HepG2 (cell line): ENCODE measurements around the gene FOXK2. TPM values are rescaled to one million over a fixed set of nuclear protein-coding genes. Genes with fewer than 3 reads are reported as not detected.

Experiments
- ATAD3A ChIP-seq: sonication (generic); formaldehyde crosslinking; IDR thresholded peaks from 2 replicates; pipeline ENCODE4 v1.4.0; 2020; ENCODE audit warnings: missing genetic modification reagents
- ATF6 ChIP-seq: sonication (generic); formaldehyde crosslinking; conservative IDR thresholded peaks from 2 replicates; pipeline ENCODE4 v1.4.0; 2020; ENCODE audit warnings: missing genetic modification reagents
- FOXM1 ChIP-seq: sonication (generic); formaldehyde crosslinking; IDR thresholded peaks from 2 replicates; pipeline ENCODE4 v1.5.0; 2020; ENCODE audit warnings: missing genetic modification reagents
- KLF9 ChIP-seq: IDR thresholded peaks from 2 replicates; pipeline ENCODE4 v1.6.1; 2016; ENCODE audit warnings: low read depth
- NCOR1 ChIP-seq: fragments of 200-600 bp; sonication (generic); IDR thresholded peaks from 2 replicates; pipeline ENCODE4 v1.7.0; 2017; ENCODE audit warnings: antibody characterized with exemption, low read length, borderline replicate concordance
- NRL ChIP-seq: sonication (generic); formaldehyde crosslinking; IDR thresholded peaks from 2 replicates; pipeline ENCODE4 v1.5.0; 2020; ENCODE audit warnings: missing genetic modification reagents, mild to moderate bottlenecking, moderate library complexity, borderline replicate concordance
- PHF8 ChIP-seq: sonication (generic); formaldehyde crosslinking; IDR thresholded peaks from 2 replicates; pipeline ENCODE4 v1.5.0; 2020; ENCODE audit warnings: missing genetic modification reagents
- SP140L ChIP-seq: sonication (generic); formaldehyde crosslinking; IDR thresholded peaks from 2 replicates; pipeline ENCODE4 v1.4.0; 2020; ENCODE audit warnings: missing genetic modification reagents, borderline replicate concordance
- THAP8 ChIP-seq: sonication (generic); formaldehyde crosslinking; IDR thresholded peaks from 2 replicates; pipeline ENCODE4 v1.5.1; 2020; ENCODE audit warnings: missing genetic modification reagents, mild to moderate bottlenecking, borderline replicate concordance
- ZC3H13 ChIP-seq: sonication (generic); formaldehyde crosslinking; IDR thresholded peaks from 2 replicates; pipeline ENCODE4 v1.8.1; 2023; ENCODE audit warnings: mild to moderate bottlenecking, missing genetic modification reagents, moderate library complexity
- ZHX2 ChIP-seq, 2 experiments: sonication (generic) in 1 of 2; formaldehyde crosslinking in 1 of 2; IDR thresholded peaks; 2 replicates each; pipeline versions ENCODE4 v1.6.1 to v1.9.0; 2014 to 2022; ENCODE audit warnings: antibody characterized with exemption in 1 of 2, borderline replicate concordance in 1 of 2, inconsistent platforms in 1 of 2, low read depth in 1 of 2, missing genetic modification reagents in 1 of 2
- ZNF326 ChIP-seq: sonication (generic); formaldehyde crosslinking; IDR thresholded peaks from 2 replicates; pipeline ENCODE4 v1.4.0; 2020; ENCODE audit warnings: missing genetic modification reagents, borderline replicate concordance
- ZNF747 ChIP-seq: sonication (generic); formaldehyde crosslinking; IDR thresholded peaks from 2 replicates; pipeline ENCODE4 v1.8.1; 2023; ENCODE audit warnings: missing genetic modification reagents, mild to moderate bottlenecking, borderline replicate concordance
- polyA plus RNA-seq, 8 experiments: library from polyadenylated mRNA; depleted of rRNA in 3 of 8; stranded (reverse) in 7 of 8; unstranded in 1 of 8; fragments of >200 nt; fragmentation: Illumina TruSeq in 4 of 8; extraction: Trizol in 4 of 8; gene quantifications; 2 replicates each; pipeline versions ENCODE4 v1.2.1 to v1.2.3, GENCODE V29; 2011 to 2016; ENCODE audit warnings: low read depth in 4 of 8, missing spikeins in 1 of 8, mixed read lengths in 1 of 8; ENCODE audit not compliant: insufficient read depth in 1 of 8
- total RNA-seq, 5 experiments: library from RNA; depleted of rRNA; stranded (reverse); fragments of >200 nt; fragmentation: Illumina TruSeq; extraction: Trizol; gene quantifications; 2 replicates each; pipeline ENCODE4 v1.2.3, GENCODE V29; 2016; ENCODE audit warnings: low read depth in 1 of 5
- TF ChIP-seq, protein P1 (sequence below): sonication (generic); formaldehyde crosslinking; IDR thresholded peaks from 2 replicates; pipeline ENCODE4 v1.4.0; 2020; ENCODE audit warnings: missing genetic modification reagents
- TF ChIP-seq, protein P2 (sequence below): sonication (generic); formaldehyde crosslinking; IDR thresholded peaks from 2 replicates; pipeline ENCODE4 v1.8.1; 2023; ENCODE audit warnings: mild to moderate bottlenecking, moderate library complexity, missing genetic modification reagents
- TF ChIP-seq, protein P3 (sequence below): sonication (generic); formaldehyde crosslinking; IDR thresholded peaks from 2 replicates; pipeline ENCODE4 v1.4.0; 2020; ENCODE audit warnings: missing genetic modification reagents

Gene FOXK2
- total and polyA plus RNA-seq, 2 of the 13 experiments (the other 11 are each of a cell fraction or from before 2014, with no cell fraction given) = 67.1 to 67.2 TPM

DNA sequence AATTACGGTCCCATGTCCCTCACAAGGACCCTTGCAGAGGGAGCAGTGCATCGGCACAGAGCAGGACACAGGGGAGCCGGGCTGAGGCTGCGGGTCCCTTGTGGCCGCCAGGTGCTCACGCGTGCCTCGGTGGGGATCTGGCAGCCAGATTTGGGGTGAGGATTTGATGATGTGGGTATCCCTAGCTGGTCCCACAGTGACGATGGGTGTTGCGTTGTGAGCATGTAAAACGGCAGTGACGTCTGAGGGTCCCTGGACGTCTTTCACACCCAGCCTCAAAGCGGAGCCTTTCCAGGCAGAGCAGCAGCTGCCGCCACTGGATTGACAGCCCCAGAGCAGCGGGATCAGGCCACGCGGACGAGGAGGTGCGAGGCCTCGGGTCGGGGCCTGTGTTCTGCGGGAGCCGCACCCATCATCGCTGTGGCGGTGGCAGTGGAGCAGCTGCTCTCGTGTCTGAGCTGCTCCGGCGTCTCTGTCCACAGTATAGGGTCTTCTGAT, 74.1 kb downstream of the FOXK2 start (continued):
- TF ChIP-seq NRL (CRISPR knock-in tag) = 0 out of 2 replicates have a peak, but pooled peaks have one; percentile 18
- no peak for TF ChIP-seq FOXM1
- TF ChIP-seq, protein P1, sequence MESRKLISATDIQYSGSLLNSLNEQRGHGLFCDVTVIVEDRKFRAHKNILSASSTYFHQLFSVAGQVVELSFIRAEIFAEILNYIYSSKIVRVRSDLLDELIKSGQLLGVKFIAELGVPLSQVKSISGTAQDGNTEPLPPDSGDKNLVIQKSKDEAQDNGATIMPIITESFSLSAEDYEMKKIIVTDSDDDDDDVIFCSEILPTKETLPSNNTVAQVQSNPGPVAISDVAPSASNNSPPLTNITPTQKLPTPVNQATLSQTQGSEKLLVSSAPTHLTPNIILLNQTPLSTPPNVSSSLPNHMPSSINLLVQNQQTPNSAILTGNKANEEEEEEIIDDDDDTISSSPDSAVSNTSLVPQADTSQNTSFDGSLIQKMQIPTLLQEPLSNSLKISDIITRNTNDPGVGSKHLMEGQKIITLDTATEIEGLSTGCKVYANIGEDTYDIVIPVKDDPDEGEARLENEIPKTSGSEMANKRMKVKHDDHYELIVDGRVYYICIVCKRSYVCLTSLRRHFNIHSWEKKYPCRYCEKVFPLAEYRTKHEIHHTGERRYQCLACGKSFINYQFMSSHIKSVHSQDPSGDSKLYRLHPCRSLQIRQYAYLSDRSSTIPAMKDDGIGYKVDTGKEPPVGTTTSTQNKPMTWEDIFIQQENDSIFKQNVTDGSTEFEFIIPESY (CRISPR knock-in tag) = peak; percentile 82
- TF ChIP-seq KLF9 = no peak
- no peak for TF ChIP-seq SP140L (CRISPR knock-in tag)
- TF ChIP-seq ATAD3A = no peak
- TF ChIP-seq ZNF747 (CRISPR knock-in tag) = no peak
- TF ChIP-seq PHF8 (CRISPR knock-in tag) = peak; percentile 35; the same call in 1 of the 2 replicates
- no peak for TF ChIP-seq ZC3H13 (CRISPR knock-in tag)
- no peak for TF ChIP-seq ZHX2 (IDR thresholded peaks at IDR 0.05; ENCODE audit: low read depth)
- TF ChIP-seq ZHX2 (CRISPR knock-in tag; IDR thresholded peaks at IDR 0.05; ENCODE audit: borderline replicate concordance) = no peak
- no peak for TF ChIP-seq NCOR1
- TF ChIP-seq, protein P2, sequence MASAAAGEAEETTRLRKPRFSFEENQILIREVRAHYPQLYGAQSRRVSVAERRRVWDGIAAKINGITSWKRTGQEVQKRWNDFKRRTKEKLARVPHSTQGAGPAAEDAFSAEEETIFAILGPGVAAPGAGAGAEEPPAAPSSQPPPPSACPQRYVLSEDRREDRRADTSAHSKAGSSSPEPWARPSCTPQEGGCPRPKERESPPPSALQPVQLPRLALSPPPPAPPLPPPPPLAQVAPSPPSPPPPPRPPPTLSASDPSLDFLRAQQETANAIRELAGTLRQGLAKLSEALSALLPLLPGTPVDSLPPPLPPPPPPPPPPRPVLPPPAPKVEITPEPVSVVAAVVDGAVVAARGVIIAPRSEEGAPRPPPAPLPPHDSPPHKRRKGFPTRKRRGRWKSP (CRISPR knock-in tag) = no peak
- no peak for TF ChIP-seq THAP8
- TF ChIP-seq ATF6 (CRISPR knock-in tag) = no peak
- TF ChIP-seq, protein P3, sequence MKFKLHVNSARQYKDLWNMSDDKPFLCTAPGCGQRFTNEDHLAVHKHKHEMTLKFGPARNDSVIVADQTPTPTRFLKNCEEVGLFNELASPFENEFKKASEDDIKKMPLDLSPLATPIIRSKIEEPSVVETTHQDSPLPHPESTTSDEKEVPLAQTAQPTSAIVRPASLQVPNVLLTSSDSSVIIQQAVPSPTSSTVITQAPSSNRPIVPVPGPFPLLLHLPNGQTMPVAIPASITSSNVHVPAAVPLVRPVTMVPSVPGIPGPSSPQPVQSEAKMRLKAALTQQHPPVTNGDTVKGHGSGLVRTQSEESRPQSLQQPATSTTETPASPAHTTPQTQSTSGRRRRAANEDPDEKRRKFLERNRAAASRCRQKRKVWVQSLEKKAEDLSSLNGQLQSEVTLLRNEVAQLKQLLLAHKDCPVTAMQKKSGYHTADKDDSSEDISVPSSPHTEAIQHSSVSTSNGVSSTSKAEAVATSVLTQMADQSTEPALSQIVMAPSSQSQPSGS (CRISPR knock-in tag) = no peak
- no peak for TF ChIP-seq ZNF326 (CRISPR knock-in tag)
